HG02623 (cell line): ENCODE data around the gene SPIRE2.

Experiments
- ATAC-seq: cut with Tn5 transposase; IDR thresholded peaks from one replicate; pipeline ENCODE4 v1.9.1; 2021; ENCODE audit warnings: moderate library complexity; ENCODE audit not compliant: unreplicated experiment

The SPIRE2 gene

DNA sequence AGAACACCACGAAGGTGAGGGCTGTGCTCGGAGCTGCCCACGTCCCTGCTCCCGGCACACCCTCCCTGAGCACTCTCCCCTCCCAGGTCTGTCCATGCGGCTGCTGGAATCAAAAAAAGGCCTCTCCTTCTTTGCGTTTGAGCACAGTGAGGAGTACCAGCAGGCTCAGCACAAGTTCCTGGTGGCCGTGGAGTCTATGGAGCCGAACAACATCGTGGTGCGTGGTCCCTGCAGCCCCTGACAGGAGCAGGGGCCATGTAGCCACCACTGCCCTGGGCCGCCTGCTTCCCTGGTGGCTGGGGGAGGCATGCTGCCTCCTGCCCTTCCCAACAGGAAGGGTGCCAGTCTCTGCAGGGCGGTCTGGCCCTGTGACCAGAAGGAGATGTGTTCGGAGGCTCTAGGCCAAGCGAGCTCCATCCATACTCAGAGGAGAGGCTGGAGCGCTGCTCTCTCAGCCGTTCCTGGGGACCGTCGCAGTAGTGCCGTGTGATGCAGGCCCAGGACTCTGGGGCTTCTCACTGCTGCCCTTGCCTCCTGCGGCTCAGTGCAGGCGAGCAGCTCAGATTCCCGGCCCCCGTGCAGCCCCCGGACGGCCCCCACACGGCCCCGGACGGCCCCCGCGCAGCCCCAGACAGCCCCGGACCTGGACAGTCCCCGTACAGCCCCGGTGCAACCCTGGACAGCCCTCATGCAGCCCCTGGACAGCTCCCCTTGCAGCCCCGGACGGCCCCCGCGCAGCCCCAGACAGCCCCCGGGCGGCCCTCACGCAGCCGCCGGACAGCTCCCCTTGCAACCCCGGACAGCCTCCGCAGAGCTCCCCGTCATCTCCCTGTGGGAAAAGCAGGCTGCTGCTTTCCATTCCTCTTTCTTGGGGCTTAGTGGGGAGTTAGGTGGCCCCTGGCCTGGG lies 65.6 kb downstream of the SPIRE2 start:
- ATAC-seq: no peak

DNA sequence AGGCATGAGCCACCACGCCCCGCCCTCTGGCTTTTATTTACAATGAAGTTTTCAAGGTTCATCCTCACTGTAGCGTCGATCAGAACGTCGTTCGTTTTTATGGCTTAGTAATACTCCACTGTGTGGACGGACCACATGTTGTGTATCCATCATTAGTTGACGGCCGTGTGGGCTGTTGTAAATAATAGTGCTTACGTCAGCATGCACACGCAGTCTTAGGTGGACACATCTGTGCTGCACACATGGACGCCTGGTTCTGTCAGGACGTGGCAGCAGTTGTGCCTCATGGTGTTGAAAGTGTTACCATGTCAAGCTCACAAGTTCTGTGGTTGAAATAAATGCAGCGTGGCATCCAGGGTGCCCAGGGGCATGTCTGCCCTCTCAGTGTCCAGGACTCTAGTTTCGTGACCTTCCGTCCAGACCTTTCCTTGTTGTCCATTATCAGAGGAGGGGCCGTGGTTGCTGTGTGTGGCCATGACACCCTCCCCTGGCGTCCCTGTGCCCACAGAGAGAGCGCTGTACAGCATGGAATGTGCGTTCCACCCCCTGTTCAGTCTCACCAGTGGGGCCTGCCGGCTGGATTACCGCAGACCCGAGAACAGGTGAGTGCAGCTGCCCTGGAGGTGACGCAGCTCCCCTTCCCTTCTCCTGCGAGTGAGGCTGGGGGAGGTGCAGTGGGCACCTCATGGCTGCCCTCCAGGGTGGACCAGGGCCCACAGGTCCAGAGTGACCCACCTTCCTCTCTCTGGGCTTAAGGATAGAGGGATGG lies 67.4 kb downstream of the SPIRE2 start:
- no peak for ATAC-seq

- no peak for ATAC-seq
These were observed 68.9 kb downstream of the SPIRE2 start for GRCh38 chr16:89897204-89897603.

- ATAC-seq: no peak
These were observed 70.1 kb downstream of the SPIRE2 start for GRCh38 chr16:89898201-89898967.

DNA sequence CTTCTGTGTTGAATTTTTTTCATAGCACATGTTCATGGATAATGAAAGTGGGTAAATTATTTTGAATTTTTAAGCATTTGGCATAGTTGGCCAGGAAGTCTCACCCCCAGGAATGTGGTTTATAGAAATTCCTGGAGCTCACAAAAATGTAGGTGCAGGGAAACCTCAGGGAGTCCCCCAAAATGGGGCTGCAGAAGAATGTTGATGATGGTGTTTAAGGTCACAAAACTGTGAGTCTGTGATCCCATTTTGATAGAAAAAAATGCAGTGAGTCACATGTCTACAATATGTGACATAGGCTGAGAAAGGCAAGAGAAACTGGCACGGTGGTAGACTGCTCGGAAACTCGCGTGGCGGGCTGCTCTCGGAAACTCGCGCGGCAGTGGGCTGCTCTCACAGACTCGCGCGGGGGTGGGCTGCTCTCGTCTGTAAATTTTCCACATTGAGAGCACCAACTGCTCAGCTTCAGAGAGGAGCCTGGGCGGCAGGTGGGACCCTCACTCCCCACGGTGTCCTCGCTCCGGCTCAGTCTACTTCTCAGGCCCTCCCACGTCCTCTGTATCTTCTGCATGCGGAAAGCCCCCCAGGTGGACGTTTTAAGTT lies 71.7 kb downstream of the SPIRE2 start:
- ATAC-seq: no peak

DNA sequence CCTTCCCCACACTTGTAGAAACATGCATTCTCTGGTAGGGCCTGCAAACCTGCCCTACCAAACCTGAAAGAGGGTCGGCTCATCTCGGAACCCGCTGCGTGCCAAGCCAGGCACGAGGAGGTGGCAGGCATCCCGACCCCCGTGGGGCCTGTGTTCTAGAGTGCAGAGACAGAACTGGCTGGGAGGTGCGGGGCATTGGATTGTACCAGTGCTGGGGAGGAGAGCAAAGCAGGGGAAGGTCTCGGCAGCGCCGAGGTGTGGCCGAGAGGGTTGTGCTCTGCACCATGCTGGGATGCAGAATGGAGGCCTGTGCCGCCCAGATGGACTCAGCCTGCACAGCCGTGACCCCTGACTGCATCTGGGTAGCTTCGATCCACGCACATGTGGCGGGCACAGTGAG lies 72.6 kb downstream of the SPIRE2 start:
- ATAC-seq: no peak

DNA sequence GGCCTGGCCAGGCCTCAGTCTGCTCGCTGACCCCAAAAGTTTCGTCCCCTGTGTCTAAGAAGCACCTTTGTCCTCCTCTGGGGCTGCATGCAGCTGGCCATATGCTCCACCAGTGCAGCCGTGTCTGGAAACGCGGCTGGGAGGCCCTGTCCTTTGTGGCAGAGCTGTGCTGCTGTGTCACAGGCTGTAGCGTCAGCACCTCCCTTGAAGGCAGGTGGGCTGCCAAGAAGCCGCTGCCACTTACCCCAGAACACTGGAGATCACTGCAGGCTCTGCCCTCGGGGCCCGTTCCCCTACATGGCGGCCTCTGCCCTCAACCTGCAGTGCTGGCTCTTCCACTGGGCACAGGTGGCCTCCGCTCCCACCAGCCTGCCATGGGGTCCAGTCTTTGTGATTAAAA lies 74.7 kb downstream of the SPIRE2 start:
- ATAC-seq: no peak

DNA sequence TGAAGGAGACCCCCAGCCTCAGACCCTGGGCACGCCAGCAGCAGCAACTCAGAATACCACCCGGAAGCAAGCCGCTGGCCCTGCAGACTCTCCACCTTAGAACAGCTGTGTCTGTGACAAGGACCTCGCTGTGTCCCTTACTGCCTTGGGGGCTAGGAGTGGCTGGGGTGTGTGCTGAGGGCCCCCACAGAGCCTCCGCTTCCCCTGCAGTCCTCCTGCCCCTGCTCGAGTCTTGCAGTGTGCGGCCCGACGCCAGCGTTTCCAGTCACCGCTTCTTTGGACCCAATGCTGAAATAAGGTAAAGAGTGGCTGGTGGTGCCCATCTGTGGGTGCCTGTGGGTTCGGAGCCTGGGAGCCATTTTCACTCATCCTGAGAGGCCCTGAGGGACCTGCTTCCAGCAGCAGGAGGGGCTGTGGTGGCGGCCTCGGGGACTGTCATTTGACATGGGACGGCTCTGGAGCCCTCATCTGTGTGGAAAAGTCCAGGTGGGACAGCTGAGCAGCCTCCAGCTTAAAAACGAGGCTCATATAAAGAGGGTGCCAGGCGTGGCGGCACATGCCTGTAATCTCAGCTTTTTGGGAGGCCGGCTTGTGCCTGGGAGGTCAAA lies 75.7 kb downstream of the SPIRE2 start:
- ATAC-seq: no peak

- ATAC-seq: no peak
These were observed 76.6 kb downstream of the SPIRE2 start for GRCh38 chr16:89904606-89905510.

- ATAC-seq: no peak
These were observed 77.3 kb downstream of the SPIRE2 start for GRCh38 chr16:89905511-89906139.

DNA sequence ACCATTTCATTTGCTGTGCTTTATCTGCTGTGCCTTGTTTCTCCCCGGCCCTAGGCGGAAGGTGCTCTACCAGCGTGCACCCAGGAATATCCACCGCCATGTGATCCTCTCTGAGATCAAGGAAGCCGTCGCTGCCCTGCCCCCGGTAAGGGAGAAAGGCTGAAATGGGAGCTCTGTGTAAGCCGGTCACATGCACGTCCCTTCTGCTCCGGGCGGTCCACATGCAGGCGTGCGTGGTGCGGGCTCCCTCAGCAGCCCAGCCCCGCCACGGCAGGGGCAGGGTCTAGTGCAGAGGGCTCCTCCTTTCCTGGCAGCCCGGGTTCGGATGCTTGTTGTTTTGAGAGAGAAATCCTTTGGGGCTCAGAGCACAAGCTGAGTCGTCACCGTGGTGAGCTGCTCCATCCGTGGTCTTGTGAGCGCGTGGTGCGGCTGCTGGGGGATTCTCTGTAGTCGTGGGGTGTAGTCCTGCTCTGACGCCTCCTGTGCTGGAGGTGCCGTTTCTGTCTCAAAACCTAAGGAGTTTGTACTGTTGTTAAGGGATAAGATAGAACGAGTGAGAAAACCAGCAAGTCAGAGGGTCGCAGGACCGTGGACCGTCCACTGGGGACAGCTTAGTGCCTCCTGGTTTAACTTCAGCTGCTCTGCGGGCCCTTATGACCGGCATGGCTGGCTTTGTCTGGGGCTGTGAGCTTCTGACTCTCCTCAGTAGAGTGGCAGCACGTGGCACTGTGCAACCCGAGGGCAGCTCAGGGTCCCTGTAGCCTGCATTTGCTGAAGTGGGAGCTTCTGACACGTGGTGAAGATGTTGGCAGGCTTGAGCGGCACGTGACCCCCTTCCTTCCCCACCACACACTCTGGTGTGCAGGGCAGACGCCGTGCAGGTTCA lies 78.1 kb downstream of the SPIRE2 start:
- ATAC-seq: no peak

- no peak for ATAC-seq
These were observed 79.0 kb downstream of the SPIRE2 start for GRCh38 chr16:89907055-89907814.

DNA sequence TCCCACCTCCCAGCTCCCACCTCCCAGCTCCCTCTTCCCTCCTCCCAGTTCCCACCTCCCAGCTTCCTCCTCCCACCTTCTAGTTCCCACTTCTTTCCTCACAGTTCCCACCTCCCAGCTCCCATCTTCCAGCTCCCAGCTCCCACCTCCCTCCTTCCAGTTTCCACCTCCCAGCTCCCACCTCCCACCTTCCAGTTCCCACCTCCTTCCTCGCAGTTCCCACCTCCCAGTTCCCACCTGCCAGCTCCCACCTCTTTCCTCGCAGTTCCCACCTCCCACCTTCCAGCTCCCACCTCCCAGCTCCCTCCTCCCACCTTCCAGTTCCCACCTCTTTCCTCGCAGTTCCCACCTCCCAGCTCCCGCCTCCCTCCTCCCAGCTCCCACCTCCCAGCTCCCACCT lies 80.0 kb downstream of the SPIRE2 start:
- no peak for ATAC-seq

DNA sequence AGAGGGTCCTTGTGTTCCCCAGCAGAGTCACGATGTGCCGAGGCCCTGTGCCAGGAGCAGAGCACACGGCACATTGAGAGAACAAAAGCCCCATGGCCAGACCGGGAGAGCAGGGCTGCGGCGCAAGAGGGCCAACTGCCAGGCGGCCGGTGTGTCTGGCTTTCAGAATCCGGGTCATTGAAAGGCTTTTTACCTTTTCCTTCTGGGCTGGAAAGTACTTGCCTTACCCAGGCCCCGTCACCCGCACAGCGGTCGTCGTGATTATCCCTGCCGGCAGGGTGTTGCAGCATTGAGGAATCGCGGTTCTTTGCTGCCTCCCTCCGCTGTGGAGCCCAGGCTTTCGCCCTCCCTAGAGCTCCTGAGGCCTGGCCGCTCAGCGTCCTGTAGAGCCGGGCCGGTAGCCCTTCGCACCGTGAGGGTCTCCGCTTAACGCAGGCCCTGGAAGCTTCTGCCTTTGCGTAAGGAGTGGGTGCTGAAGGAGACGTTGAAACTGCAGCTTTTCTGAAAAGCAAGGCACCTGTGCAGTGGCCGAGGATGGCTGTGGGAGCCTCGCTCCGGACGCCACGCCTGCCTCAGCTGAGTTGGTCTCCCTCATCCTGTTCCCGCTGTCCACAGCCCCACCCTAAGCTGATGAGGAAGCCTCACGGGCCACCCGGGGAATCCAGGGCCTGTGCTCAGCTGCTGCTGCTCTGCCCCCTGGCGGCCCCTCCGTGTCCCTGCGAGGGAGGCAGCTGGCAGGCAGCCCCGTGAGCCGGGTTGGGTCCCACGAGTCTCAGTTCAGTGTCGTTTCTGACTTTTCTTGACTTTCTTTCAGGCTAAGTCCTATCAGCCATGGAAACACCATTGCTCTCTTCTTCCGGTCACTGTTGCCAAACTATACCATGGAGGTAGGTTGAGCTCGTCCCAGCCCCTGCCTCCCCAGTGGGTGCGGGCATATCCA lies 81.8 kb downstream of the SPIRE2 start:
- ATAC-seq: no peak

DNA sequence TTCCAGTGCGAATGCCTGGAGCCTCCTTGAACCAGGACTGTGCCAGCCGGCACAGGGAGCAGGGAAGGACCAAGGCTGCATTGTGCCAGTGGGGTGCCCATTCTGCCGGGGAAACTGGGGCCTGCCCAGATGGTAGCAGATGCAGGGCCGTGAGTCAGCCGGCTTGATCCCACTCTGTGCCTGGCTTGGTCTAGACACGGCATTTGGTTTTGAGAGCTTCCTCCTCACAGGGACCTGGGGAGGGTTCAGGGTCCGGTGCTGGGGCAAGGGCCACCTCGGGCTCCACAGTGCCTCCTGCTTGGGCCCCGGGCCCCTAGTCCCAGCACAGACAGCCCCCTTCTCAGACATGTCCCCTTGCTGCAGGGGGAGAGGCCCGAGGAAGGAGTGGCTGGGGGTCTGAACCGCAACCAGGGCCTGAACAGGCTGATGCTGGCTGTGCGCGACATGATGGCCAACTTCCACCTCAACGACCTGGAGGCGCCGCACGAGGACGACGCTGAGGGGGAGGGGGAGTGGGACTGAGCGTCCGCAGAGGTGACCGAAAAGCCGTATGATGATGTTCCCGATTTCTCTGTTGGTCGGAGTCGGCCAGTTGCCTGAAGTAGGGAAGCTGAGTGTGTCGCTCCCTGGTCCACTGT lies 82.6 kb downstream of the SPIRE2 start:
- no peak for ATAC-seq

DNA sequence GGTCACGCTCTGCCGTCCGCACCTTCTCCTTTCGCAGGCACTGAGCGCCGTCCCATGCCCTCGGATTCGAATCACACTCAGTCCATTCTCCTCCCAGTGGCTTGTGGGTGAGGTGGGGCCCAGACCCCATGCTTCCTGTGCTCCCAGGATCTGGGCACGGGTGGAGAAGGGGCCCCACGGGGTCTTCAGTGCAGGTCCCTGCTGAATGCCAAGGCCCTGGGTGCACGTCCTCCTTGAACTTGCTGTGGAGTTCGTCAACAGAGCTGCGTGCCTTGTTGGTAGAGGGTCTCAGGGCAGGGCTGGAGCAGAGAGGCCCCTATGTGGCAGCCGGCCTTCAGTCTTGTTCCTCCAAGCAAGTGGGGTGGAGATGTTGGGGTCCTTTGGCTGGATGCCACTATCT lies 83.1 kb downstream of the SPIRE2 start:
- ATAC-seq: no peak
